HFF-Myc (cell line): ENCODE measurements around the gene MBD3L2.

ENCODE experiments used
- DNase-seq: peaks from one replicate; pipeline ENCODE4 v3.0.0-alpha.2; 2011; ENCODE audit warnings: low read depth; ENCODE audit errors: extremely low read depth
- H3K4me3 ChIP-seq: replicated peaks from 2 replicates; pipeline ENCODE4 v1.5.1; 2011; ENCODE audit warnings: low read depth, mild to moderate bottlenecking, control low read depth, low read length
- TF ChIP-seq, protein P1 (sequence below): IDR thresholded peaks from 2 replicates; pipeline ENCODE4 v1.5.1; 2012; ENCODE audit warnings: mild to moderate bottlenecking, low read depth, low read length, control low read depth; ENCODE audit errors: missing control alignments

Gene MBD3L2

GRCh38 chr19:7098096-7098495, 49.0 kb downstream of the MBD3L2 start:
- peak overlapping the region; percentile 45 for H3K4me3 ChIP-seq
- TF ChIP-seq, protein P1, sequence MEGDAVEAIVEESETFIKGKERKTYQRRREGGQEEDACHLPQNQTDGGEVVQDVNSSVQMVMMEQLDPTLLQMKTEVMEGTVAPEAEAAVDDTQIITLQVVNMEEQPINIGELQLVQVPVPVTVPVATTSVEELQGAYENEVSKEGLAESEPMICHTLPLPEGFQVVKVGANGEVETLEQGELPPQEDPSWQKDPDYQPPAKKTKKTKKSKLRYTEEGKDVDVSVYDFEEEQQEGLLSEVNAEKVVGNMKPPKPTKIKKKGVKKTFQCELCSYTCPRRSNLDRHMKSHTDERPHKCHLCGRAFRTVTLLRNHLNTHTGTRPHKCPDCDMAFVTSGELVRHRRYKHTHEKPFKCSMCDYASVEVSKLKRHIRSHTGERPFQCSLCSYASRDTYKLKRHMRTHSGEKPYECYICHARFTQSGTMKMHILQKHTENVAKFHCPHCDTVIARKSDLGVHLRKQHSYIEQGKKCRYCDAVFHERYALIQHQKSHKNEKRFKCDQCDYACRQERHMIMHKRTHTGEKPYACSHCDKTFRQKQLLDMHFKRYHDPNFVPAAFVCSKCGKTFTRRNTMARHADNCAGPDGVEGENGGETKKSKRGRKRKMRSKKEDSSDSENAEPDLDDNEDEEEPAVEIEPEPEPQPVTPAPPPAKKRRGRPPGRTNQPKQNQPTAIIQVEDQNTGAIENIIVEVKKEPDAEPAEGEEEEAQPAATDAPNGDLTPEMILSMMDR = no peak

GRCh38 chr19:7098701-7099596, 49.8 kb downstream of the MBD3L2 start:
- H3K4me3 ChIP-seq = peak overlapping the region; percentile 45
- TF ChIP-seq, protein P1 = no peak
- DNase-seq = peak; percentile 79

More at GRCh38 chr19:7098096-7098495, 49.0 kb downstream of the MBD3L2 start:
- DNase-seq = no peak

DNA sequence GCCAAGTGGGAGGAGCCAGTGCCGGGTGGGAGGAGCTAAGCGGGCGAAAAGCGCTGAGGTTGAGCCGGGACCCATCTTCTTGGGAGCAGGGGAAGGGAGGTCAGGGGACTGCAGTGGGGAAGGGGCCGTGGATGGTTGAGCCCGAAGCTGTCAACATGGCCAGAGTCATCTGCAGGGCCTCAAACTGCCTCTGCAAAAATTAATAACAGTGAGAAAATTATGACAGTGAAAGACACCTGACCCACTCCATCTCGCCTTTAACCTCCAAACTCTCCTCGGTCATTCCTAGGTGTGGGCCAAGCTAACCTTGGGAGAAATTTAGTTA, 50.4 kb downstream of the MBD3L2 start:
- peak overlapping the region; percentile 45 for H3K4me3 ChIP-seq
- TF ChIP-seq, protein P1 = no peak
- DNase-seq = no peak
